DOHH2 (cell line): ENCODE data around the gene NAA10.

Experiments
- H3F3A ChIP-seq: fragments of 200-600 bp; sonication (generic), shearing (Covaris generic); 2 replicates; pipeline ENCODE4 v1.6.0; 2016; ENCODE audit warnings: antibody characterized with exemption, mild to moderate bottlenecking; ENCODE audit not compliant: control insufficient read depth, insufficient read depth
- H3K27ac ChIP-seq: fragments of 200-600 bp; sonication (generic); 2 replicates; pipeline ENCODE4 v1.5.1; 2014; ENCODE audit warnings: low read depth, mild to moderate bottlenecking, low read length, moderate library complexity
- H3K27me3 ChIP-seq: fragments of 200-600 bp; sonication (generic); 2 replicates; pipeline ENCODE4 v1.6.1; 2014; ENCODE audit warnings: mild to moderate bottlenecking, low read length, mixed read lengths; ENCODE audit not compliant: control insufficient read depth
- H3K36me3 ChIP-seq: fragments of 200-600 bp; sonication (generic); 2 replicates; pipeline ENCODE4 v1.6.1; 2014; ENCODE audit warnings: mild to moderate bottlenecking, low read length, moderate library complexity, mixed read lengths; ENCODE audit not compliant: control insufficient read depth
- H3K4me1 ChIP-seq: fragments of 200-600 bp; sonication (generic); 2 replicates; pipeline ENCODE4 v1.6.1; 2014; ENCODE audit warnings: mild to moderate bottlenecking, low read length, mixed read lengths; ENCODE audit not compliant: control insufficient read depth
- H3K4me2 ChIP-seq: fragments of 200-600 bp; sonication (generic); 2 replicates; pipeline ENCODE4 v1.6.0; 2014; ENCODE audit warnings: mild to moderate bottlenecking, low read length, moderate library complexity
- H3K4me3 ChIP-seq: fragments of 200-600 bp; sonication (generic); 2 replicates; pipeline ENCODE4 v1.5.1; 2014; ENCODE audit warnings: mild to moderate bottlenecking, low read length, mixed read lengths
- H3K79me2 ChIP-seq: fragments of 200-600 bp; sonication (generic); 2 replicates; pipeline ENCODE4 v1.6.1; 2014; ENCODE audit warnings: mild to moderate bottlenecking, low read length, mixed read lengths; ENCODE audit not compliant: control insufficient read depth
- H3K9me2 ChIP-seq: fragments of 200-600 bp; sonication (generic); replicated peaks from 2 replicates; pipeline ENCODE4 v1.6.1; 2014; ENCODE audit warnings: mild to moderate bottlenecking, low read length, mixed read lengths; ENCODE audit not compliant: control insufficient read depth
- H3K9me3 ChIP-seq: fragments of 200-600 bp; sonication (generic); 2 replicates; pipeline ENCODE4 v1.6.1; 2014; ENCODE audit warnings: antibody characterized with exemption, low read length, mixed read lengths; ENCODE audit not compliant: control insufficient read depth, insufficient read depth
- H4K20me1 ChIP-seq: fragments of 200-600 bp; sonication (generic); 2 replicates; pipeline ENCODE4 v1.6.0; 2014; ENCODE audit warnings: low read depth, mild to moderate bottlenecking, antibody characterized with exemption, low read length, moderate library complexity; ENCODE audit not compliant: control insufficient read depth, insufficient read depth
- EZH2phosphoT487 ChIP-seq: fragments of 200-600 bp; sonication (generic); IDR thresholded peaks from 2 replicates; pipeline ENCODE4 v1.6.1; 2017; ENCODE audit warnings: borderline replicate concordance, mild to moderate bottlenecking, antibody characterized with exemption, low read length, moderate library complexity, mixed read lengths
- TF ChIP-seq, protein P1 (sequence below): fragments of 200-600 bp; sonication (generic); IDR thresholded peaks from one replicate; pipeline ENCODE4 v1.5.1; 2014; ENCODE audit warnings: antibody characterized with exemption, mild to moderate bottlenecking, low read depth, low read length; ENCODE audit not compliant: poor library complexity, severe bottlenecking

NAA10 gene

DNA sequence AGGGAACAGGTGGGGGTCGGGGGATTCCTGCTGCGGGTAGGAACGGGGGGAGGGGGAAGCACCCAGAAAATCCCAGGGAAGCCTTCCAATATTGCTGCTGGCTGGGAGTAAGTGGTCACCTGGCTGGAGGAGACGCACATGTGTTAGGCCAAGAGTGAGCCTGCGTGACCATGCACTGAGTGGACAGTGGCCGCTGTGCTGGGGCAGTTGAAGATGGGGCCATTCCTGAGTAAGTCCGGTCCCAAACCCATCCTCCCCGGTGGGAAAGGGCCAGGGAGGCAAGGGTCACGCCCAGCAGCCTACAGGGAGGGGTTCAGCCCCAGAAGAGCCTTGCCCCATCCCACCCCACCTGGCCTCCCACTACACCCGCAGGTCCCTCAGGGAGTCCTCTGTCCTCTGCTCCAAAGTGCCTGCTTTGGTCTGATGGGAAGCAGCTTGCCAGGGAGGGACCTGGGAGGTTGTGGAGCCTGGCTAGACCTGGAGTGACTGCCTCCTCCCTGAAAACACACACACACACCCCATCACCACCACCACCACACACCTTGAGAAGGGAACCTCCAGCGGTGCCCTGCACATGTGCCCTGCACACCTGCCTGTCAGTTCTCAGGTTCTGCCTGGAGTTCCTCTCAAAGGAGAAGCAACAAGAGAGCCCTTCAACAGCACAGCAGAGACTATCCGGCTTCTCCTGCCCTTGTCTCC, 54.9 kb downstream of the NAA10 start:
- Histone ChIP-seq H3F3A (no peaks in the 10 kb centered on the region), H3K4me2 (no peak overlapping the region)

More for the DNA sequence above, 54.9 kb downstream of the NAA10 start:
- peaks cover 13% of the 10 kb centered on the region for H3K27me3 ChIP-seq
- no peaks in the 10 kb centered on the region for H3K9me3 ChIP-seq
- H3K36me3 ChIP-seq = no peaks in the 10 kb centered on the region
- no peaks in the 10 kb centered on the region for H3K4me1 ChIP-seq
- H4K20me1 ChIP-seq = no peaks in the 10 kb centered on the region
- TF ChIP-seq EZH2phosphoT487 = no peak
- TF ChIP-seq, protein P1, sequence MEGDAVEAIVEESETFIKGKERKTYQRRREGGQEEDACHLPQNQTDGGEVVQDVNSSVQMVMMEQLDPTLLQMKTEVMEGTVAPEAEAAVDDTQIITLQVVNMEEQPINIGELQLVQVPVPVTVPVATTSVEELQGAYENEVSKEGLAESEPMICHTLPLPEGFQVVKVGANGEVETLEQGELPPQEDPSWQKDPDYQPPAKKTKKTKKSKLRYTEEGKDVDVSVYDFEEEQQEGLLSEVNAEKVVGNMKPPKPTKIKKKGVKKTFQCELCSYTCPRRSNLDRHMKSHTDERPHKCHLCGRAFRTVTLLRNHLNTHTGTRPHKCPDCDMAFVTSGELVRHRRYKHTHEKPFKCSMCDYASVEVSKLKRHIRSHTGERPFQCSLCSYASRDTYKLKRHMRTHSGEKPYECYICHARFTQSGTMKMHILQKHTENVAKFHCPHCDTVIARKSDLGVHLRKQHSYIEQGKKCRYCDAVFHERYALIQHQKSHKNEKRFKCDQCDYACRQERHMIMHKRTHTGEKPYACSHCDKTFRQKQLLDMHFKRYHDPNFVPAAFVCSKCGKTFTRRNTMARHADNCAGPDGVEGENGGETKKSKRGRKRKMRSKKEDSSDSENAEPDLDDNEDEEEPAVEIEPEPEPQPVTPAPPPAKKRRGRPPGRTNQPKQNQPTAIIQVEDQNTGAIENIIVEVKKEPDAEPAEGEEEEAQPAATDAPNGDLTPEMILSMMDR = no peak
- no peak overlapping the region for H3K27ac ChIP-seq
- no peaks in the 10 kb centered on the region for H3K79me2 ChIP-seq
- H3K4me3 ChIP-seq = no peak overlapping the region
- H3K9me2 ChIP-seq = no peaks in the 10 kb centered on the region
